ENCODE measurements around the gene WBP1. TPM values are rescaled to one million over a fixed set of nuclear protein-coding genes. Genes with fewer than 3 reads are reported as not detected.

The WBP1 gene
- total and polyA plus RNA-seq, 2 donors (not counting 1 experiment from before 2014, with no cell fraction given): 43.8 to 78.1 TPM

- Histone ChIP-seq H3K27ac (ENCODE audit: insufficient read depth, low read length) (peak within 1 kb of the TSS; percentile 95), H4K20me1 (ENCODE audit: control insufficient read depth, extremely low read depth, insufficient read depth, low read length) (no peaks in the 10 kb centered on the region), H3K9ac (ENCODE audit: insufficient read depth, low read length) (peak within 1 kb of the TSS; percentile 78), H3K4me2 (ENCODE audit: extremely low read depth, insufficient read depth, low read length) (peak within 1 kb of the TSS; percentile 90), H3K27me3 (ENCODE audit: control insufficient read depth, insufficient read depth, low read length) (no peaks in the 10 kb centered on the region), H3K9me3 (ENCODE audit: control insufficient read depth, insufficient read depth, low read depth, low read length) (no peaks in the 10 kb centered on the region), H3K4me3 (replicated peaks in 1 of 4; ENCODE audit: control extremely low read depth in 1 of 4, insufficient read depth in 1 of 4, low read depth in 3 of 4, low read length in 4 of 4) (peak within 1 kb of the TSS; percentile 84 to 94 (median 90)), H3K4me1 (ENCODE audit: control insufficient read depth, extremely low read depth, insufficient read depth, low read length) (peaks cover 2% of the 10 kb centered on the region), H2AFZ (ENCODE audit: low read length) (peak within 1 kb of the TSS; percentile 92), H3K79me2 (ENCODE audit: control insufficient read depth, insufficient read depth, low read length) (no peaks in the 10 kb centered on the region), H3K36me3 (ENCODE audit: control insufficient read depth, insufficient read depth, low read length) (peaks cover 3% of the 10 kb centered on the region)
- DNase-seq (ENCODE audit: low read depth in 2 of 2): peak; percentile 80 to 81
- TF ChIP-seq EZH2 (IDR thresholded peaks at IDR 0.05; ENCODE audit: low read length, missing control alignments): no peak
- no peak for TF ChIP-seq CTCF (conservative IDR thresholded peaks at IDR 0.05 in 1 of 2, IDR thresholded peaks at IDR 0.05 in 1 of 2; ENCODE audit: low read depth in 1 of 2, low read length in 2 of 2)
Measured at GRCh38 chr2:74421221-74421870, 36.9 kb upstream of the WBP1 start, which contains the start of the genes C2orf81 and WDR54. Gene C2orf81 (minus strand): TSS chr2:74421619. CDS start chr2:74421560, 59 bp downstream. Gene WDR54 (plus strand): TSS chr2:74421730. CDS start chr2:74422154, 424 bp downstream.

- Histone ChIP-seq H3K9ac (ENCODE audit: insufficient read depth, low read length) (no peak overlapping the region), H4K20me1 (ENCODE audit: control insufficient read depth, extremely low read depth, insufficient read depth, low read length) (no peaks in the 10 kb centered on the region), H3K4me1 (ENCODE audit: control insufficient read depth, extremely low read depth, insufficient read depth, low read length) (peaks cover 2% of the 10 kb centered on the region), H3K4me2 (ENCODE audit: extremely low read depth, insufficient read depth, low read length) (no peak overlapping the region), H3K27ac (ENCODE audit: insufficient read depth, low read length) (no peak overlapping the region), H3K36me3 (ENCODE audit: control insufficient read depth, insufficient read depth, low read length) (peaks cover 5% of the 10 kb centered on the region), H3K27me3 (ENCODE audit: control insufficient read depth, insufficient read depth, low read length) (no peaks in the 10 kb centered on the region), H3K4me3 (replicated peaks in 1 of 4; ENCODE audit: control extremely low read depth in 1 of 4, insufficient read depth in 1 of 4, low read depth in 3 of 4, low read length in 4 of 4) (no peak overlapping the region), H2AFZ (ENCODE audit: low read length) (no peak overlapping the region), H3K9me3 (ENCODE audit: control insufficient read depth, insufficient read depth, low read depth, low read length) (no peaks in the 10 kb centered on the region), H3K79me2 (ENCODE audit: control insufficient read depth, insufficient read depth, low read length) (no peaks in the 10 kb centered on the region)
- DNase-seq (ENCODE audit: low read depth in 2 of 2): no peak
- TF ChIP-seq CTCF (conservative IDR thresholded peaks at IDR 0.05 in 1 of 2, IDR thresholded peaks at IDR 0.05 in 1 of 2; ENCODE audit: low read depth in 1 of 2, low read length in 2 of 2): no peak
- no peak for TF ChIP-seq EZH2 (IDR thresholded peaks at IDR 0.05; ENCODE audit: low read length, missing control alignments)
Measured at GRCh38 chr2:74423231-74424095, 34.8 kb upstream of the WBP1 start.

Measured in fibroblast of lung (primary cell).